Stimulated activated naive CD4-positive, alpha-beta T cell (primary cell): ENCODE measurements around the gene B4GALNT4.
A peak's percentile ranks its signal among the peaks of the same experiment; 100 is the strongest.
"Not testable (repeated sequence)": the region's sequence is repeated elsewhere in the genome, so short reads cannot be mapped to it uniquely, and the experiment has no call there.

Source experiments
- DNase-seq, 6 experiments: peaks; one replicate each; lab custom pipeline; 2025; lab: John Stamatoyannopoulos, UW

Gene B4GALNT4, protein sequence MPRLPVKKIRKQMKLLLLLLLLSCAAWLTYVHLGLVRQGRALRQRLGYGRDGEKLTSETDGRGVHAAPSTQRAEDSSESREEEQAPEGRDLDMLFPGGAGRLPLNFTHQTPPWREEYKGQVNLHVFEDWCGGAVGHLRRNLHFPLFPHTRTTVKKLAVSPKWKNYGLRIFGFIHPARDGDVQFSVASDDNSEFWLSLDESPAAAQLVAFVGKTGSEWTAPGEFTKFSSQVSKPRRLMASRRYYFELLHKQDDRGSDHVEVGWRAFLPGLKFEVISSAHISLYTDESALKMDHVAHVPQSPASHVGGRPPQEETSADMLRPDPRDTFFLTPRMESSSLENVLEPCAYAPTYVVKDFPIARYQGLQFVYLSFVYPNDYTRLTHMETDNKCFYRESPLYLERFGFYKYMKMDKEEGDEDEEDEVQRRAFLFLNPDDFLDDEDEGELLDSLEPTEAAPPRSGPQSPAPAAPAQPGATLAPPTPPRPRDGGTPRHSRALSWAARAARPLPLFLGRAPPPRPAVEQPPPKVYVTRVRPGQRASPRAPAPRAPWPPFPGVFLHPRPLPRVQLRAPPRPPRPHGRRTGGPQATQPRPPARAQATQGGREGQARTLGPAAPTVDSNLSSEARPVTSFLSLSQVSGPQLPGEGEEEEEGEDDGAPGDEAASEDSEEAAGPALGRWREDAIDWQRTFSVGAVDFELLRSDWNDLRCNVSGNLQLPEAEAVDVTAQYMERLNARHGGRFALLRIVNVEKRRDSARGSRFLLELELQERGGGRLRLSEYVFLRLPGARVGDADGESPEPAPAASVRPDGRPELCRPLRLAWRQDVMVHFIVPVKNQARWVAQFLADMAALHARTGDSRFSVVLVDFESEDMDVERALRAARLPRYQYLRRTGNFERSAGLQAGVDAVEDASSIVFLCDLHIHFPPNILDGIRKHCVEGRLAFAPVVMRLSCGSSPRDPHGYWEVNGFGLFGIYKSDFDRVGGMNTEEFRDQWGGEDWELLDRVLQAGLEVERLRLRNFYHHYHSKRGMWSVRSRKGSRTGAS

DNA sequence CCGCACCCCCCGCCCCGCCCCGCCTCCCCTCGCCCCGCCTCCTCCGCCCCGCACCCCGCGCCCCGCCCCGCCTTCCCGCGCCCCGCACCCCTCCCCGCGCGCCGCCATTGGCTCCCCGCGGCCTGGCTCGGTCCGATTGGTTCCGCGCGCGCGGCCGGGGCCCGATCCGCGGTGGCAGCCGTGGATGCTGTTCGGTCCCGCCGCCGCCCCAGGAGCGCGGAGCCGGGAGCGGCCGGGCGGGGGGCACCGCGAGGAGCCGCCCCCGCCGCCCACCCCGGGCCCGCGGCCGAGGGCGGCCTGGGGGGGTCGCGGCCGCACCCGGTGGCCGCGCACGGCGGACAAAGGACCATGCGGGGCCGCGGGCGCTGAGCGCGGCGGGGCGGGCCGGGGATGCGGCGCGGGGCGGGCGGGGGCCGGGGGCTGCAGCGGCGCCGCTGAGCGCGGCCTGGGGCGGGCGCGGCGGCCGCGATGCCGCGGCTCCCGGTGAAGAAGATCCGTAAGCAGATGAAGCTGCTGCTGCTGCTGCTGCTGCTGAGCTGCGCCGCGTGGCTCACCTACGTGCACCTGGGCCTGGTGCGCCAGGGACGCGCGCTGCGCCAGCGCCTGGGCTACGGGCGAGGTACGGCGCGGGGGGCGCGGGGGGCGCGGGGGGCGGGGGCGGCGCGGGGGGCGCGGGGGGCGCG is at the start of gene B4GALNT4:
Gene B4GALNT4, plus strand, starts transcription at position 164 of the 683 bp plus-strand sequence. Its CDS starts 305 bp downstream, at position 469.
- peak in 4 of 6 experiments; percentile 18 to 40 (median 32) for DNase-seq

GRCh38 chr11:319888-320273 is 49.4 kb upstream of the B4GALNT4 start:
- not testable (repeated sequence) for DNase-seq

GRCh38 chr11:324156-324555 is 45.1 kb upstream of the B4GALNT4 start:
- DNase-seq, result no peak

- DNase-seq, result not testable (repeated sequence)
Observed at GRCh38 chr11:324593-325517, 44.4 kb upstream of the B4GALNT4 start.

GRCh38 chr11:325796-326591 is 43.3 kb upstream of the B4GALNT4 start:
- no peak for DNase-seq

- DNase-seq, result no peak
Observed at GRCh38 chr11:326592-326841, 42.8 kb upstream of the B4GALNT4 start.

- DNase-seq, result peak in 5 of 6 experiments; percentile 47 to 67 (median 61)
Observed at GRCh38 chr11:326842-327580, 42.3 kb upstream of the B4GALNT4 start.

DNA sequence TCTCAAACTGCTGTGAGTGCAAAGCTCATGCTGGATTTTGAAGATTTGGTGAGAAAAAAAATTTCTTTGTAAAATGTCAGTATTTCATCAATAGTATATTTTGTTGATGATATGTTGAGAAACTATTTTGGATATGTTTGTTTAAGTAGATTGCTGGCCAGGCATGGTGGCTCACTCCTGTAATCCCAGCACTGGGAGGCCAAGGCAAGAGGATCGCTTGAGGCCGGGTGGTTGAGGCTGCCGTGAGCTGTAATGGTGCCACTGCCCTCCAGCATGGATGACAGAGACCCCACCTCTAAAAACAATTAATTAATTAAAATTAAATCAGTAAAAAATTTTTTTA is 41.7 kb upstream of the B4GALNT4 start:
- DNase-seq, result no peak

DNA sequence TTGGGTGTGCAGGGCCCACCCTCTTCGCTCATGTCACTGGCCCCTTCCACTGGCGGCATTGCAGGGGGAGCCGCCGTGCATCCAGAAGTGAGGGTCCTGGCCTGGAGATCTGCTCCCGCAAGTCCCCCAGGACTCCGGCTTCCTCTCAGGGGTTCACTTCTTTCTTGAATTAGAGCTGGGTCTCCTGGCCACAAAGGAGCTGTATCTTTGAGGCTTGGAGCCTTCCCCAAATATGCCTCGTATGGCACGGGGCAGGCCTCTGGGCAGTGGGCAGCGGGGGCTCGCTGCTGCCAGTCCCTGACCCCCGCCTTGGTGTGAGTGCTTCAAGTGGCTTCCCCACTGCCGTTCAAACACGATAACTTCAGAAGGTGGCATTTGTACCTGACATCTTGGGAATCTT is 41.3 kb upstream of the B4GALNT4 start:
- no peak for DNase-seq

DNA sequence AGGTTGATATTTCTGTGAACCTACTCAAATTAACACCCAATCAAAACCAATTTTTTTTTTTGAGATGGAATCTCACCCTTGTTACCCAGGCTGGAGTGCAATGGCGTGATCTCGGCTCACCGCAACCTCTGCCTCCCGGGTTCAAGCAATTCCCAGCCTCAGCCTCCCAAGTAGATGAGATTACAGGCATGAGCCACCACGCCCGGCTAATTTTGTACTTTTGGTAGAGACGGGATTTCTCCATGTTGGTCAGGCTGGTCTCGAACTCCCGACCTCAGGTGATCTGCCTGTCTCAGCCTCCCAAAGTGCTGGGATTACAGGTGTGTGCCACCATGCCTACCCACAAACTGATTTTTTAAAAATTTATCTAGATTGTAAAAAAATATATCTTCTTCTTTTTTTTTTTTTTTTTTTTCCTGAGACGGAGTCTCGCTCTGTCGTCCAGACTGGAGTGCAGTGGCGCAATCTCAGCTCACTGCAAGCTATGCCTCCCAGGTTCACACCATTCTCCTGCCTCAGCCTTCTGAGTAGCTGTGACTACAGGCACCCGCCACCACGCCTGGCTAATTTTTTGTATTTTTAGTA is 40.7 kb upstream of the B4GALNT4 start:
- DNase-seq, result not testable (repeated sequence)

DNA sequence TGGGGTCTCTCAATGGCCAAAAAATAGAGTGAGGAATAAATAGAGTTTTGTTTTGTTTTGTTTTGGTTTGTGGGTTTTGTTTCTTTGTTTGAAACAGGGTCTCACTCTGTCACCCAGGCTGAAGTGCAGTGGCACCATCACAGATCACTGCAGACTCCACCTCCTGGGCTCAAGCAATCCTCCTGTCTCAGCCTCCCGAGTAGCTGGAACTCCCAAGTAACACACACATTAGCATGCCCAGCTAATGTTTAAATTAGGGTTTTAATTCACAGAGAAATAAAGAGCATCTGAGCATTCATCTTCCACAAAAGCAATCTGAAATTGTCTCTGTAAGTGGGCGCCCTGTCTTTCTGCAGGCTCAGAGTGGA is 39.4 kb upstream of the B4GALNT4 start:
- DNase-seq, result no peak

DNA sequence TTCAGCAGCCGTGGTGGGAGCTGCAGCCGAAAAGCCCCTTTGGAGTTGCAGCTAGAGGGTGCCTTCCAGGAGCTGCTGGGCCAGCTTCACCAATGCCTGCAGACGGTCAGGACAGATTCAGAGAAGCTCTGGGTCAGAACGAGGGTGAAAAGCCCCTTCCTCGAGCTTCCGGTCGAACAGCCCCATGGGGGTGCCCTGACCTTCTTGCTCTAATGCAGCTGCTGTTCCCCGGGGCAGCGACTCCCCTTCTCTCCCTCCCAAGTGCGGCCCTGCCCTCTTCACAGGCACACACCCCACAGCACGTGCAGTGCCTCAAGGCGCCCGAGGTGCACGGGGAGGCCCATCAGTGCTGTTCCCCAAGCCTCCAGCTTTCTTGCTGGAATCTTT is 39.0 kb upstream of the B4GALNT4 start:
- no peak for DNase-seq

DNA sequence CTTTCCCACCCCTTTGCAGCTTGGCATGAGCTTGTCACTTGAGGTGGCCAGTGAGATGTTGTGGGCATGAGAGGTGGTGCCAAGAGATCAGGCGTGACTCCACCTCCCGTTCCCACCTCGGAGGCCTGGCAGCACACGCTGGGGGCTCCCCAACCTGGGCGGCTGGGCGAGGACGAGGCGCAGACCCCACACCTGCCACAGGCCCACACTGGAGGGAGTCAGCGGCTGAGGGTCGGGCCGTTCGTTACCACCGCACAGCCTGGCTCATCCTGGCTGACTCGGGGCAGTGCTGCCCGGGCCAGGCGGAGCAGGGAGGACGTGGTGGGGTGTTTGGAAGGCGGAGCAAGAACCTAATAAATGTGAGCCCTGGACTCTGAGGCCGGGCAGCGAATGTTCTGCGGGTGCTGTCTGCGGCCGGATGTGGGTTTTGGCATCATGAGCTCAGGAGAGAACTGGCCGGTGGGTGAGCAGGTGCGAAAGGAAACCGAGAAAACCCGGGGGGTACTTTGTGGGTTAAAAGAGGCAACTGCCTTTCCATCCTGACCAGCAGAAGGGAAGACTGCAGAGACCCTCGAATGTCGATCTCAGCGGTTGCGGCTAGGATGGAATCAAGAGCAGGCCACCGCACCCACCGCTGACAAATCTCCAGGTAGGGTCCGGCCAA is 38.5 kb upstream of the B4GALNT4 start:
- DNase-seq, result no peak

DNA sequence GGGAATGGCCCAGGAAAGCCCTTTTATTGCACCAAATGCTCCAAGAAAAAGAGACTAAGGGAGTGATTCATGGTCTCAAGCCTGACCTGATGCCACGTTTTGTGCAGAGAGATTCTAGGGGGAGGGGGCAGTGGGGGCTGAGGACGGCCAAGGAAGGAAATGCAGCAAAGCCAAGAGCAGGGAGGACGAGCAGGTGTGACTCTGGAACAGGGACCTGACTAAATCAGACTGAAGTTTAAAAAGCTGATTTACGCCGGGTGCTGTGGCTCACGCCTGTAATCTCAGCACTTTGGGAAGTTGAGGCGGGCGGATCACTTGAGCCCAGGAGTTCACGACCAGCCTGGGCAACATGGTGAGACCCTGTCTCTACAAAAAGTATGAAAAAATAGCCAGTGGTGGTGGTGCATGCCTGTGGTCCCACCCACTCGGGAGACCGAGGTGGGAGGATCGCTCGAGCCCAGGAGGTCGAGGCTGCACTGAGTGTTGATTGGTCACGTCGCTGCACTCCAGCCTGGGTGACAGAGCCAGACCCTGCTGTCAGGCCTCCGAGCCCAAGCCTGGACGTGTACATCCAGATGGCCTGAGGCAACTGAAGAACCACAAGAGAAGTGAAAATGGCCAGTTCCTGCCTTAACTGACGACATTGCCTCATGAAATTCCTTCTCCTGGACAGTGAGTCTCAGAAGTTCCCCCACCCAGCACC is 37.8 kb upstream of the B4GALNT4 start:
- DNase-seq, result no peak

- DNase-seq, result no peak
Observed at GRCh38 chr11:332651-333480, 36.4 kb upstream of the B4GALNT4 start.

GRCh38 chr11:333616-334263 is 35.6 kb upstream of the B4GALNT4 start:
- not testable (repeated sequence) for DNase-seq
